ENCODE measurements around the gene RAB31. TPM values are rescaled to one million over a fixed set of nuclear protein-coding genes. Genes with fewer than 3 reads are reported as not detected.

The RAB31 gene
- polyA plus RNA-seq, 1 donor from 2014 or later: 16.3 TPM

DNA sequence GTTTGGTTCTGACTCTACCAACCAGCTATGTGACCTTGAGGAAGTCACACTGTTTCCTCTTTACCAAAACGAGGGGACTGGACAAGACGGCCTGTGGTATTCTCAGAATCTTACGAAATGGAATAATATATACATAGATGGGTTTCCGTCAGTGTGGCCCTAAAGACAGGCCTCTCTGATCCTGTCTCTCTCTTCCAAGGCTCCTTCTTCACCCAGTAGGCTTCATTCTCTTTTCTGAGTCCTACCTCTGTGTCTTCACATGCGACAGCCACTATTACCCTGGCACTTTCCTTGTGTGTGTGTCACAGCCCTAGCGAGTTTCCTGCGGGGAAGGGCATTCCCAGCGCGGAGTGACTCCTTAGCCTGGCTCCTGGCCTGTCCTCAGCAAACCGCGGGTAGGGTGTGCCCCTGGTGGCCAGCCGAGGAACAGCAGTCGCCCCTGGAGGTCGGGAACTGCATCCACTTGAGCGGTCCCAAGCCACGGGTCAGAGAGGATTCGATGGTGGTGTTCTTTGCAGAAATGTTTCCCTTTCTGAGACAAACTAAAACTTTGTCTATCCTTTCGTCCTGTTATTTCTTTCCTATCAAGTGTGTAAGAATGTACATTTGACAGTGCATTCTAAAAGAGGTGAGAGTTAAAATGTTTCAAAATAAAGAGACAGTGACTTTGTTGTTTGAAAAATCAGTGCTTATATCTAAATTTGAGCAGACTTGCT lies 63.3 kb downstream of the RAB31 start:
- no peaks in the 10 kb centered on the region for H3K36me3 ChIP-seq (ENCODE audit: insufficient read depth, low read length)
- no peak overlapping the region for H3K27ac ChIP-seq (ENCODE audit: low read length)
- H2AFZ ChIP-seq (ENCODE audit: low read depth, low read length): no peak overlapping the region
- no peak overlapping the region for H3K4me2 ChIP-seq (ENCODE audit: low read length)
- H3K4me3 ChIP-seq (ENCODE audit: low read length): no peak overlapping the region
- H3K9me2 ChIP-seq (ENCODE audit: insufficient read depth, low read length): no peaks in the 10 kb centered on the region
- no peaks in the 10 kb centered on the region for H3K9me3 ChIP-seq (ENCODE audit: low read length)
- no peak overlapping the region for H3K9ac ChIP-seq (ENCODE audit: low read length)
- peak; percentile 57 for TF ChIP-seq SMC3 (conservative IDR thresholded peaks at IDR 0.05; ENCODE audit: poor library complexity)
- TF ChIP-seq TAF1 (IDR thresholded peaks at IDR 0.05; ENCODE audit: low read depth): no peak
- TF ChIP-seq, protein P1, sequence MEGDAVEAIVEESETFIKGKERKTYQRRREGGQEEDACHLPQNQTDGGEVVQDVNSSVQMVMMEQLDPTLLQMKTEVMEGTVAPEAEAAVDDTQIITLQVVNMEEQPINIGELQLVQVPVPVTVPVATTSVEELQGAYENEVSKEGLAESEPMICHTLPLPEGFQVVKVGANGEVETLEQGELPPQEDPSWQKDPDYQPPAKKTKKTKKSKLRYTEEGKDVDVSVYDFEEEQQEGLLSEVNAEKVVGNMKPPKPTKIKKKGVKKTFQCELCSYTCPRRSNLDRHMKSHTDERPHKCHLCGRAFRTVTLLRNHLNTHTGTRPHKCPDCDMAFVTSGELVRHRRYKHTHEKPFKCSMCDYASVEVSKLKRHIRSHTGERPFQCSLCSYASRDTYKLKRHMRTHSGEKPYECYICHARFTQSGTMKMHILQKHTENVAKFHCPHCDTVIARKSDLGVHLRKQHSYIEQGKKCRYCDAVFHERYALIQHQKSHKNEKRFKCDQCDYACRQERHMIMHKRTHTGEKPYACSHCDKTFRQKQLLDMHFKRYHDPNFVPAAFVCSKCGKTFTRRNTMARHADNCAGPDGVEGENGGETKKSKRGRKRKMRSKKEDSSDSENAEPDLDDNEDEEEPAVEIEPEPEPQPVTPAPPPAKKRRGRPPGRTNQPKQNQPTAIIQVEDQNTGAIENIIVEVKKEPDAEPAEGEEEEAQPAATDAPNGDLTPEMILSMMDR (IDR thresholded peaks at IDR 0.05; ENCODE audit: poor library complexity, severe bottlenecking): peak; percentile 72
- no peak for TF ChIP-seq EP300 (conservative IDR thresholded peaks at IDR 0.05; ENCODE audit: poor library complexity, severe bottlenecking)
- TF ChIP-seq POLR2AphosphoS5 (IDR thresholded peaks at IDR 0.05): no peak
- TF ChIP-seq RAD21 (conservative IDR thresholded peaks at IDR 0.05): peak; percentile 69
- no peak for TF ChIP-seq MXI1 (conservative IDR thresholded peaks at IDR 0.05; ENCODE audit: poor library complexity, severe bottlenecking)
- no peak for TF ChIP-seq EZH2 (IDR thresholded peaks at IDR 0.05; ENCODE audit: borderline replicate concordance, insufficient read depth, low read length, poor library complexity, severe bottlenecking)
- TF ChIP-seq, protein P2, sequence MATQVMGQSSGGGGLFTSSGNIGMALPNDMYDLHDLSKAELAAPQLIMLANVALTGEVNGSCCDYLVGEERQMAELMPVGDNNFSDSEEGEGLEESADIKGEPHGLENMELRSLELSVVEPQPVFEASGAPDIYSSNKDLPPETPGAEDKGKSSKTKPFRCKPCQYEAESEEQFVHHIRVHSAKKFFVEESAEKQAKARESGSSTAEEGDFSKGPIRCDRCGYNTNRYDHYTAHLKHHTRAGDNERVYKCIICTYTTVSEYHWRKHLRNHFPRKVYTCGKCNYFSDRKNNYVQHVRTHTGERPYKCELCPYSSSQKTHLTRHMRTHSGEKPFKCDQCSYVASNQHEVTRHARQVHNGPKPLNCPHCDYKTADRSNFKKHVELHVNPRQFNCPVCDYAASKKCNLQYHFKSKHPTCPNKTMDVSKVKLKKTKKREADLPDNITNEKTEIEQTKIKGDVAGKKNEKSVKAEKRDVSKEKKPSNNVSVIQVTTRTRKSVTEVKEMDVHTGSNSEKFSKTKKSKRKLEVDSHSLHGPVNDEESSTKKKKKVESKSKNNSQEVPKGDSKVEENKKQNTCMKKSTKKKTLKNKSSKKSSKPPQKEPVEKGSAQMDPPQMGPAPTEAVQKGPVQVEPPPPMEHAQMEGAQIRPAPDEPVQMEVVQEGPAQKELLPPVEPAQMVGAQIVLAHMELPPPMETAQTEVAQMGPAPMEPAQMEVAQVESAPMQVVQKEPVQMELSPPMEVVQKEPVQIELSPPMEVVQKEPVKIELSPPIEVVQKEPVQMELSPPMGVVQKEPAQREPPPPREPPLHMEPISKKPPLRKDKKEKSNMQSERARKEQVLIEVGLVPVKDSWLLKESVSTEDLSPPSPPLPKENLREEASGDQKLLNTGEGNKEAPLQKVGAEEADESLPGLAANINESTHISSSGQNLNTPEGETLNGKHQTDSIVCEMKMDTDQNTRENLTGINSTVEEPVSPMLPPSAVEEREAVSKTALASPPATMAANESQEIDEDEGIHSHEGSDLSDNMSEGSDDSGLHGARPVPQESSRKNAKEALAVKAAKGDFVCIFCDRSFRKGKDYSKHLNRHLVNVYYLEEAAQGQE (IDR thresholded peaks at IDR 0.05; ENCODE audit: borderline replicate concordance): no peak
- H4K20me1 ChIP-seq (ENCODE audit: insufficient read depth): no peaks in the 10 kb centered on the region
- peaks cover 5% of the 10 kb centered on the region for H3K79me2 ChIP-seq (replicated peaks; ENCODE audit: insufficient read depth, low read length)
- no peaks in the 10 kb centered on the region for H3K27me3 ChIP-seq (ENCODE audit: insufficient read depth, low read depth, low read length)
- no peaks in the 10 kb centered on the region for H3F3A ChIP-seq (ENCODE audit: insufficient read depth, low read length, poor library complexity, severe bottlenecking)

DNA sequence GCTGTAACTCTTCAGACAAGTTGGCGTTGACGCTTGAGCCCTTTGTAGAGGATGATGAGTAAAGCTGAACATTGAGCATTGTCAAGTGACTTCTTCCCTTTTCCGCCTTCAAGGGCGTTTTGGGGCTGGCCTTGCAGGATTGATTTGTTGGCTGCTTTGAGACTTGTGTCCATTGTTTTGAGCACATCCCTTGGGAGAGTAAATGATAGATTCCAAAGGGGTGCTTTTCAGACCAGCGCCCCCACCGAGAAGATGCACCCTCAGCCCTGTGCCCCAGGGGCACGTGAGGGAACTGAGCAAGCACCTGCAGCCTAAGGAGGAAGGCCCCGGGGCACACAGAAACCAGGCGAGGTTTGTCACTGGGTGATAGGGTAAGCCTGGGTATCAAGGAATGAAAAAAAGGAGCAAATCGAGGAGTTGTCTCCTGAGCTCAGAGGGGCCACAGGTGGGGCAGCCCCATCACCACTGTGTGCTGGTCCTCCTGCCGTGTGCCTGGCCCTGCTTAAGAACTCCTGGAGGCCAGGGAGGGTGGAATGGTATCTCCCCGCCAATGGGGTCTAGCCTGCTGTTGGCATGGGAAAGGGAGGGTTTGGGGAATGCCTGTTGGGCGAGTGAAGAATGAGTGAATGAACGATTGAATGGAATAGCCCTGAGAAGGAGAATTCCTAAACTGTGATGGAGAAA lies 64.0 kb downstream of the RAB31 start:
- H3K4me3 ChIP-seq (ENCODE audit: low read length): no peak overlapping the region
- no peak overlapping the region for H2AFZ ChIP-seq (ENCODE audit: low read depth, low read length)
- H3K9ac ChIP-seq (ENCODE audit: low read length): no peak overlapping the region
- no peaks in the 10 kb centered on the region for H3K27me3 ChIP-seq (ENCODE audit: insufficient read depth, low read depth, low read length)
- no peaks in the 10 kb centered on the region for H4K20me1 ChIP-seq (ENCODE audit: insufficient read depth)
- no peaks in the 10 kb centered on the region for H3K9me3 ChIP-seq (ENCODE audit: low read length)
- no peaks in the 10 kb centered on the region for H3F3A ChIP-seq (ENCODE audit: insufficient read depth, low read length, poor library complexity, severe bottlenecking)
- TF ChIP-seq POLR2AphosphoS5 (IDR thresholded peaks at IDR 0.05) (no peak), MXI1 (conservative IDR thresholded peaks at IDR 0.05; ENCODE audit: poor library complexity, severe bottlenecking) (no peak), EZH2 (IDR thresholded peaks at IDR 0.05; ENCODE audit: borderline replicate concordance, insufficient read depth, low read length, poor library complexity, severe bottlenecking) (no peak), RAD21 (conservative IDR thresholded peaks at IDR 0.05) (no peak)
- TF ChIP-seq, protein P2 (IDR thresholded peaks at IDR 0.05; ENCODE audit: borderline replicate concordance): no peak
- peaks cover 5% of the 10 kb centered on the region for H3K79me2 ChIP-seq (replicated peaks; ENCODE audit: insufficient read depth, low read length)
- H3K27ac ChIP-seq (ENCODE audit: low read length): no peak overlapping the region
- no peak overlapping the region for H3K4me2 ChIP-seq (ENCODE audit: low read length)
- H3K36me3 ChIP-seq (ENCODE audit: insufficient read depth, low read length): no peaks in the 10 kb centered on the region
- no peaks in the 10 kb centered on the region for H3K9me2 ChIP-seq (ENCODE audit: insufficient read depth, low read length)

All from neural cell (in vitro differentiated cells).